Left renal pelvis (tissue), 4 donors: Measurements from ENCODE around the gene KRT6B. TPM values are rescaled to one million over a fixed set of nuclear protein-coding genes. Genes with fewer than 3 reads are reported as not detected.

Experiments
- polyA plus RNA-seq, 4 donors: library from polyadenylated mRNA; unstranded; fragments of 120-200 nt; gene quantifications; one replicate each; pipeline ENCODE4 v1.2.1, GENCODE V29; 2013; ENCODE audit not compliant: insufficient read length in 4 of 4

The KRT6B gene
- polyA plus RNA-seq, 4 donors, result 0.22 TPM; not detected in 3

Other genes starting within 250 kb of the KRT6B start
- 100 to 1,000 TPM in 2 of 4 donors, 10 to 100 TPM in 1, 1 to 10 TPM in 1; 2.4 to 127 (median 83.6) TPM for gene KRT7, start 218.9 kb downstream of the KRT6B start, polyA plus RNA-seq
- gene KRT86, start 177.5 kb downstream of the KRT6B start, polyA plus RNA-seq, result under 1 TPM in 1 of 4 donors, not detected in 3; 0.09 TPM
- gene KRT81, start 160.6 kb downstream of the KRT6B start, polyA plus RNA-seq, result not detected
- gene KRT83, start 130.7 kb downstream of the KRT6B start, polyA plus RNA-seq, result not detected
- gene KRT85, start 84.7 kb downstream of the KRT6B start, polyA plus RNA-seq, result under 1 TPM in 1 of 4 donors, not detected in 3; 0.12 TPM
- not detected for gene KRT84, start 66.5 kb downstream of the KRT6B start, polyA plus RNA-seq
- not detected for gene KRT82, start 45.8 kb downstream of the KRT6B start, polyA plus RNA-seq
- not detected for gene KRT75, start 17.8 kb downstream of the KRT6B start, polyA plus RNA-seq
- not detected for gene KRT6C, start 21.7 kb upstream of the KRT6B start, polyA plus RNA-seq
- under 1 TPM in 1 of 4 donors, not detected in 3; 0.07 TPM for gene KRT6A, start 41.1 kb upstream of the KRT6B start, polyA plus RNA-seq
- gene KRT5, start 68.2 kb upstream of the KRT6B start, polyA plus RNA-seq, result 1 to 10 TPM in 1 of 4 donors, under 1 TPM in 3; 0.17 to 1.4 (median 0.37) TPM
- gene KRT71, start 101.0 kb upstream of the KRT6B start, polyA plus RNA-seq, result under 1 TPM in 1 of 4 donors, not detected in 3; 0.30 TPM
- not detected for gene KRT74, start 121.7 kb upstream of the KRT6B start, polyA plus RNA-seq
- gene KRT72, start 149.3 kb upstream of the KRT6B start, polyA plus RNA-seq, result not detected
- gene KRT73, start 166.4 kb upstream of the KRT6B start, polyA plus RNA-seq, result not detected
- not detected for gene KRT2, start 200.1 kb upstream of the KRT6B start, polyA plus RNA-seq
- 1 to 10 TPM in 1 of 4 donors, under 1 TPM in 3; 0.34 to 2.5 (median 0.39) TPM for gene KRT1, start 228.3 kb upstream of the KRT6B start, polyA plus RNA-seq